HG03108 (cell line): Measurements from ENCODE around the gene ACSBG1.
A peak's percentile ranks its signal among the peaks of the same experiment; 100 is the strongest.
"Not testable (repeated sequence)": the region's sequence is repeated elsewhere in the genome, so short reads cannot be mapped to it uniquely, and the experiment has no call there.

Experiments used
- ATAC-seq: cut with Tn5 transposase; IDR thresholded peaks from one replicate; pipeline ENCODE4 v1.9.1; 2021; ENCODE audit warnings: moderate library complexity; ENCODE audit not compliant: unreplicated experiment

ACSBG1 gene

GRCh38 chr15:78170848-78171773, 63.3 kb downstream of the ACSBG1 start:
- ATAC-seq, result peak; percentile 48

DNA sequence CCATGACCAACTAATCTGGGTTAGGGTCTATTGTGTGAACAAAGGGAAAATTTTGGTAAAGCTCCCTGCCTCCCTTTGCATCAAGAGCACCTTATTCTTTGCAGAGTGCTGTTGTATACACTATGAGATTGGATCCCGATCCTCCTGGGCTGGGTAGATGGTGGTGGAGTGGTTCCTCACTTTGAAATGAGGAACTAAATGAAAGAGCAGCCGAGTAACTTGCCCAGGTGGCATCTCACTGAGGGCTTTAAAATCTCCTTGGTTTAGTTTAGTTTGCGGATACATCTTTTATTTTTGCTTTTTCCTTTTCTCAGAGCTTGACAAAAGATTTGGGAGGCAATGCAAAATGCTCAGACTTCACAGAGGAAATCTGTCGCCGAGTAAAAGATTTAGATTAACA, 65.8 kb downstream of the ACSBG1 start:
- no peak for ATAC-seq

DNA sequence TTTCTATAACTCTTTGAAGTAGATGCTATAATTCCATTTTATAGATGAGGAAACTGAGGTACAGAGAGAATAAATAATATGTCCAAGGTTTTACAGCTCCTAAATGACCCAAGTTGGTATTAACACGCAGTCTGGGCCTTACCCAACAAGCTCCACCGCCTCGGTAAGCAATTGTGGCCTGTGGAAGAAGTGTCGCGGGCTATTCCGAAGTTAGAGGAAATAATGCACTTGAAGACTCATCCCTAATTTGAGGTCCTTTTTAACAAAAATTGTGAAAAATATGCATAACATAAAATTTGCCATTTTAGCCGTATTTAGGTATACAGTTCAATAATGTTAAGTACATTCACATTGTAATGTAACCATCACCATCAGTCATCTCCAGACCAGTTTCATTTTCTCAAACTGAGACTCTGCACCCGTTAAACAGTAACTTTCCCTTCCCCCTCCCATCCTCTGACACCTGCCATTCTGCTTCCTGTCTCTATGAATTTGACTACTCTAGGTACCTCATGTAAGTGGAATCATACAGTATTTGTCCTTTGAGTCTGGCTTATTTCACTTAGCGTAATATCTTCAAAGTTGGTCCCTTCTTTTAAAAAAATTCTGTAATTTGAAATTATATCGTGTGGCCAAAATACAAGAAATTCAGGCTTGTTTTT, 67.0 kb downstream of the ACSBG1 start:
- ATAC-seq, result peak; percentile 74

GRCh38 chr15:78164010-78164409, 70.4 kb downstream of the ACSBG1 start:
- no peak for ATAC-seq

DNA sequence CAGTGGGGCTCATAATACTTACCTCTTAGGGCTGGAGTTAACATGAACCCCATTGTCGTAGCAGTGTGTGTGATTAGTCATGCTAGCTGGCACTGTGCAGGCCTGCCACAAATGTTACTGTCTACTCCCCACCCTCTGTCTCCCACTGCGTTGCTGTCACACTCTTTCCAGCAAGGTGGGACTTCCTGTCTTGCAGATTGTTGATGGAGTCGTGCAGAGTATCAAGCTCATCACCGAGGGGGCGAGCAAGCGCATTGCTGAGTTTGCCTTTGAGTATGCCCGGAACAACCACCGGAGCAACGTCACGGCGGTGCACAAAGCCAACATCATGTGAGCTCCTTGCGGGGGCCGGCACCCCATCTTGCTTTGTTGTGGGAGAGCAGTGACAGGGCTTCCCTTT, 72.3 kb downstream of the ACSBG1 start:
- no peak for ATAC-seq

GRCh38 chr15:78159395-78159794, 75.0 kb downstream of the ACSBG1 start:
- no peak for ATAC-seq

DNA sequence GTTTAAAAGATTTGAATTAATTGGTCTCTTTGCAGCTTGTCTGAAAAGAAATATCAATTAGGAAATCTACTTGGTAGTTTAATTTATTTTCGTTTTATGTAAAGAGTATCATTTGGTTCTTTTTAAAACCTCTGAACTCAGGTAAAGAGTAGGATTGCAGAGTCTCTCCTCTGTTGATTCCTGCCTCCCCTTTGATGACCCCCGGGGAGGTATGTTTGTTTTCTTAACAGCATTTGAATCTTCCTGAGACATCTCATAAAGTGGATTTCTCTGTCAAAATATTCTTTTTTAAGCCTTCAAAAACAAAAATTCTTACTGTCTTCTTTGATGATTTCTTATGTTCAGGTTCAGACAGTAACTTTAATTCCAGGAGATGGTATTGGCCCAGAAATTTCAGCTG, 77.2 kb downstream of the ACSBG1 start:
- no peak for ATAC-seq

DNA sequence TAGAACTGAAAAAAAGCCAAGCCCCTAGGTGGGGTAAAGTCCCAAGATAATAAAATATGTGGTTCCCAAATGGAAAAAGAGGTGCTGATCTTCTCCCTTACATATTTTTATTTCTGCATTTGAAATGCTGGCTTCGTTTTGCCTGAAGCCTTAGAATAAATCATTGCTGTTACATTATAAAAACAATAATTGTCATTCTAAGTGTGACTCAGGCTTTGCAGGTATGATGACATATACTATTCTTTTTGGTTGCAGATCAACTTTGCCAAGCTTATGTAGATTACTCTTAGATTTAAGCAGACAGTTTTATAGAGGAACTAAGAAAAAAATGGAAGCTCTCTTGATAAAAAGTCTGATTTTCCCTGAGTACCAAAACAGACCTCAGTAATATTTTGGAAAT, 77.7 kb downstream of the ACSBG1 start:
- ATAC-seq, result no peak

GRCh38 chr15:78155355-78155939, 78.9 kb downstream of the ACSBG1 start:
- ATAC-seq, result no peak

DNA sequence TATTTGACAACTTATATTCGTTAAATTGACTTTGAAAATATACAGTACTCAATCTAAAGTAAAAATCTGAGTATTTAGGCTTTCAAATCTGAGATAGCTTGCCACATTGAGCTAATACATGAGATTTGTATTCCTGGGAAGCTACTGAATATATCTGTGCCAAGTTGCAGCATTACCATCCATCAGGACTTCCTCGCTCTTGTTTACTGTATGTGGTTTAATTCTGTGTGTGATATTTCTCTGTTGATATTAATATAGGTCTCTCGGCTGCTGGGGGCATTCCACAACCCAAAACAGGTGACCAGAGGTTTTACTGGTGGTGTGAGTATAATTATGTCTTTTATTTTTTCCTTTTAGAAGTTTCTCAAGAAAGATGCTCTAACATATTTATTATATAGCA, 79.4 kb downstream of the ACSBG1 start:
- ATAC-seq, result no peak

DNA sequence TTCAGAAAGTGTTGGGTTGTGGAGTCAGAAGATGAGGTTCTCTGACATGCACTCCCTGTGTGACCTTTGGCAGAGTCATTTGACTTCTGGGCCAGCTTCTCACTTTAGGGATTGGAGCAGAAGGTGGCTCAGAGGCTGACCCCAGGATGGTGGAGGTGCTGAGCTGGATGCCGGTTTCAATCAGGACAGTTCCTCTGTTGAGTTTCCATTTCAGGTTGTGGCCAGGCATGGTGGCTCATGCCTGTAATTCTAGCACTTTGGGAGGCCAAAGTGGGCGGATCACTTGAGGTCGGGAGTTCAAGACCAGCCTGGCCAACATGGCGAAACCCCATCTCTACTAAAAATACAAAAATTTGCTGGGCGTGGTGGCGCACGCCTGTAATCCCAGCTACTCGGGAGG, 83.3 kb downstream of the ACSBG1 start:
- not testable (repeated sequence) for ATAC-seq

DNA sequence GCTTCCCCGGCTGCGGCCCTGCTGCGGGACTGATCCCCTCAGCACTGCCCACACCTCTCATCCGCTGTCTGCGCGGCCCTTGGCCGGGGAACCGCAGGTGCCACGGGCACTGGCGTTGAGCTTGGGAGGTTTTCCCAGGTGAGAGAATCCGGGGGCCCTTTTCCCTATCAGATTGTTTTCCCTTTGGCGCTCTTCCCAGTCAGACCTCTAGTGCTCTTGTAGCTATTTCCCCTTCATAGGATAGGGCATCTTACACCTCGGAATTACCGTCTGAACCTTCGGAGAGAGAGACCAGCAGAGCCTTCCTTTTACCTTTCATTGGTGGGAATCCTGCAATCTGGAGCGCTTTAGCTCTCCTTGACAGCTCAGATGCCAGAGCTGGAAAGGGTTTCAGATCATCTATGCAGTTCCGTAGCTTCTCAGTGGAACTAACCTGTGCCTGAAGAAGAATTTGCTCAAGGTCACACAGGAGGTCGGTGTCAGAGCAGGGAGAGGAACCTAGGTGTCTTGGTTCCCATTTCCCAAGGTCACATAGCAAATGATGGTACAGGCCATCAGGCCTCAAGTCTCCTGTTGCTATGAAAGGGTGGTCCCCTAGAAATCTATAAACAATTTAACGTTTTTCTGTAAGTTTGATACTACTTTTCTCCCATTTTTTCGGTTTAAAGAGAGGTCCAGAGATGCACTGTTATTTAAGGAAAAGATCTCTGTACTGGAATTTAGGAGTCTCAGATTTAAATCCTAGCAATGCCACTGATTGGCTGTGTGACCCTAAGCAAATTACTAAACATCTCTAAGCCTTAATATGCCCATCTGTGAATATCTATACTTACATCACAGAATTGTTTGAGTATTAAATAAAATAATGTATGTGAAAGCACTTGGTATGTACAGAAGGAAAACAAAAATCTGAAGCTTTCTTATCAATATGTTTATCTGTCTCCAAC, 84.3 kb downstream of the ACSBG1 start:
- peak; percentile 27 for ATAC-seq

DNA sequence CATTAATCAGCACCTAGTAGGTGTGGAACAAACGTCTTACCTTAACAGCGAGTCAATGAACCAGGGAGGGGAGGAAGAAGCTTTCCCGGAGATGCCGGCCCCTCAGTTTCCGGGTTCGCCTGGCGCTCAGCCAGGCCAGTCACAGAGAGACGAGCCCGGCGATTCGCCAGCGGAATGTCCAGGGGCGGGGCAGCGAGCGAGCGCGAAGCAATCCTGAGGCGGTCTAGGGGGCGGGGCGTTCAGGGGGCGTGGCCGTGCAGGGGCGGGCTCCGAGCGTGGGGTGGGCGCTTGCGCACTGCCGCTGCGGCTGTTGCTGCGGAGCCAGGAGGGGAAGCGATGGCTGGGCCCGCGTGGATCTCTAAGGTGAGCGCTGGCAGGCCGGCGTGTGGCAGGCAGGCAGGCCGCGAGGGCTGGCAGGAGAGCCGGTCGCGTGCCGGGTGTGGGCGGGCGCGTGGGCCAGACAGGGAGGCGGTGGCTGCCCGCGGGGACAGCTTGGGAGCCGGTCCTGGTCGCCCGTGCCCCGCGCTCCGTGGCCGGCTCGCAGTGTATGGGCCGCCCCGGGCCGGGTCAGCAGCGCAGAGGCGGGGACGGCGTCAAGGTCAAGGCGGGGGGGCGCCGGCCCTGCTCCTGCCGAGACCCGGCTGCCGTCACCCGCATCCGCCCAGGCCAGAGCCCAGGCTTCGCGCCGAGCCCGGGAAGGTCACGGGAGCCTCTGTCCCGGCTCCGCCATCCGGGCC, 85.1 kb downstream of the ACSBG1 start, which contains the start of gene IDH3A:
TSS of gene IDH3A (plus strand) at position 295 of the 737 bp plus-strand sequence. CDS start at position 337, 42 bp downstream.
- peak; percentile 81 for ATAC-seq

DNA sequence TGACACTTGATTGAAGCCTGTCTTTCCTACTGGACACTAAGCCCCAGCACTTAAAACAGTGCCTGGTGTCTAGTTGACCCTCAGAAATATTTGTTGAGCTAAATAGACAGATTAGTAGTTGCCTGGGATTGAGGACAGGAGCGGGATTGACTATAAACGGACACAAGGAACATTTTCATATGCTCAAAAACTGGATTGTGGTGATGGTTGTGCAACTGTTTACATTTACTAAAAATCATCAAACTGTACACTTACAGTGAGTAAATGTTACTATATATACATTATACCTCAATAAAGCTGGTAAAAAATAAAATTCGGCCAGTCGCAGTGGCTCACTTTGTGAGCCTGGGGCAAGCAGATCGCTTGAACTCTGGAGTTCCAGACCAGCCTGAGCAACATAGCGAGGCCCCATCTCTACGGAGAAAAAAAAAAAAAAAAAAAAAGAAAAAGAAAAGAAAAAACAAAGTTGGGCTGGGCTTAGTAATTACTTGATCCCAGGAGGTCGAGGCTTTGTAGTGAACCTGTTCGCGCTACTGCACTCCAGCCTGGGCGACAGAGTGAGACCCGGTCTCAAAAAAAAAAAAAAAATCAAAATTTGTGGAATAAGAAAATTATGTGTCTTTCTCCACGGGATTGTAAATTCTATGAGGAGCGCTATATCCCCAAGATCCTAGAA, 85.8 kb downstream of the ACSBG1 start:
- ATAC-seq, result no peak

DNA sequence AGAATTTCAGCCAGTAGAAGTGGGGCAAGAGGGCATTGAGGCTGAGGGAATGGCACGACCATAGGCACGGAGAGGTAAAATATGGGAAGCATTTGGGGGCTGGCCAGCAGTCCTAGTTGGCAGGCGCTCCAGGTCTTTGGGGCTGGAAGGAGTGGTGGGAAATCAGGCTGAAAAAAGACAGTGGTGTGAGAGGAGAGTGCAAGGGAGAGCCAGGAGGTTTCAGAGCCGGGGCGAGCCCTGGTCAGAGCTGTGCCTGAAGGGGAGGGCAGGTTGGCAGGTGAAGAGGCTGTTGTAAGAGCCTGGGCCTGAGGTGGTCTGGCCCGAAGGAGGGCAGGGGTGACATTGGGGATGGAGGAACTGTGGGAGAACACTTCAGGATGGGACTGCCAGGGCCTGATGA, 86.8 kb downstream of the ACSBG1 start:
- no peak for ATAC-seq

GRCh38 chr15:78146425-78147154, 87.8 kb downstream of the ACSBG1 start:
- no peak for ATAC-seq

GRCh38 chr15:78142332-78142731, 92.0 kb downstream of the ACSBG1 start:
- ATAC-seq, result no peak

DNA sequence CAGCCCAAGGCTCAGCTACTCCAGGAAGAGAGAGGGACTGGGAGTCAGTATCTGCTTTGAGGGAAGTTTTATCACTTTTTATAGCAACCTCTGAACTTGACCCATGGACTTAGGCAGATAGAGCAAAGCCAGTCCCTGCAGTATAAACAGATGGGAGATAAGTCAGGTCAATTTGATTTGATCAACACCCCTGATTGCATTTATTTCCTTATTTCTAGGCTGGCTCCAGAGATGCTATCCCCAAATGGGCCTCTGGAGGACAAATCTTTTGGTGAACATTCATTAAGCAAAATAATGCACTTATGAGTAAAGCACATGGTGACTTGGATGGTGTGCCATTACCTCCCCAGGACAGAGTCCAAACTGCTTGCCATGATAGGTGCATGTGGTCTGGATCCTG, 94.1 kb downstream of the ACSBG1 start:
- ATAC-seq, result no peak

GRCh38 chr15:78139578-78139977, 94.8 kb downstream of the ACSBG1 start:
- no peak for ATAC-seq
